ENCODE data around the gene REN. TPM values are rescaled to one million over a fixed set of nuclear protein-coding genes. Genes with fewer than 3 reads are reported as not detected.

The REN gene
- total and polyA plus RNA-seq, 2 of the 13 experiments (the other 11 are each of a cell fraction or from before 2014, with no cell fraction given), result not detected

GRCh38 chr1:204149107-204149506, 17.0 kb downstream of the REN start:
- Histone ChIP-seq H3K4me1 (ENCODE audit: insufficient read depth, low read length) (peaks cover 72% of the 10 kb centered on the region), H2AFZ (ENCODE audit: low read length) (no peak overlapping the region), H3K4me3 (replicated peaks in 1 of 3; ENCODE audit: insufficient read depth in 1 of 3, low read depth in 2 of 3, low read length in 3 of 3) (no peak overlapping the region), H3K27me3 (ENCODE audit: control insufficient read depth in 1 of 2, insufficient read depth in 2 of 2, low read length in 2 of 2) (no peaks in the 10 kb centered on the region; a peak in 1 of 5 replicates), H3K27ac (ENCODE audit: extremely low read length, insufficient read depth, low read length) (no peak overlapping the region), H3K9ac (ENCODE audit: insufficient read depth, low read depth, low read length) (no peak overlapping the region), H3K36me3 (replicated peaks in 1 of 2; ENCODE audit: control insufficient read depth in 1 of 2, insufficient read depth in 2 of 2, low read length in 2 of 2) (no peaks in the 10 kb centered on the region), H4K20me1 (ENCODE audit: insufficient read depth, low read length) (no peaks in the 10 kb centered on the region), H3K9me3 (ENCODE audit: low read length) (no peaks in the 10 kb centered on the region), H3K79me2 (ENCODE audit: insufficient read depth, low read length) (no peaks in the 10 kb centered on the region), H3K4me2 (ENCODE audit: low read depth, low read length) (no peak overlapping the region)
- FAIRE-seq (no peak), DNase-seq (ENCODE audit: low spot score) (no peak), ATAC-seq (no peak)
- POLR2A ChIA-PET, result no interaction called here
- 95% methylated on average over 2 of the region's 2 CpGs for WGBS (ENCODE audit: low lambda C conversion rate)
- TF ChIP-seq, protein P1, sequence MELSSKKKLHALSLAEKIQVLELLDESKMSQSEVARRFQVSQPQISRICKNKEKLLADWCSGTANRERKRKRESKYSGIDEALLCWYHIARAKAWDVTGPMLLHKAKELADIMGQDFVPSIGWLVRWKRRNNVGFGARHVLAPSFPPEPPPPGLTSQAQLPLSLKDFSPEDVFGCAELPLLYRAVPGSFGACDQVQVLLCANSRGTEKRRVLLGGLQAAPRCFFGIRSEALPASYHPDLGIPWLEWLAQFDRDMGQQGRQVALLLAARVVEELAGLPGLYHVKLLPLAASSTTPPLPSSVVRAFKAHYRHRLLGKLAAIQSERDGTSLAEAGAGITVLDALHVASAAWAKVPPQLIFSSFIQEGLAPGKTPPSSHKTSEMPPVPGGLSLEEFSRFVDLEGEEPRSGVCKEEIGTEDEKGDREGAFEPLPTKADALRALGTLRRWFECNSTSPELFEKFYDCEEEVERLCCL (CRISPR knock-in tag; IDR thresholded peaks at IDR 0.05; ENCODE audit: borderline replicate concordance), result no peak
- TF ChIP-seq, protein P2, sequence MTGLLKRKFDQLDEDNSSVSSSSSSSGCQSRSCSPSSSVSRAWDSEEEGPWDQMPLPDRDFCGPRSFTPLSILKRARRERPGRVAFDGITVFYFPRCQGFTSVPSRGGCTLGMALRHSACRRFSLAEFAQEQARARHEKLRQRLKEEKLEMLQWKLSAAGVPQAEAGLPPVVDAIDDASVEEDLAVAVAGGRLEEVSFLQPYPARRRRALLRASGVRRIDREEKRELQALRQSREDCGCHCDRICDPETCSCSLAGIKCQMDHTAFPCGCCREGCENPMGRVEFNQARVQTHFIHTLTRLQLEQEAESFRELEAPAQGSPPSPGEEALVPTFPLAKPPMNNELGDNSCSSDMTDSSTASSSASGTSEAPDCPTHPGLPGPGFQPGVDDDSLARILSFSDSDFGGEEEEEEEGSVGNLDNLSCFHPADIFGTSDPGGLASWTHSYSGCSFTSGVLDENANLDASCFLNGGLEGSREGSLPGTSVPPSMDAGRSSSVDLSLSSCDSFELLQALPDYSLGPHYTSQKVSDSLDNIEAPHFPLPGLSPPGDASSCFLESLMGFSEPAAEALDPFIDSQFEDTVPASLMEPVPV (CRISPR knock-in tag; IDR thresholded peaks at IDR 0.05), result no peak
- TF ChIP-seq SNAI1 (CRISPR knock-in tag; IDR thresholded peaks at IDR 0.05; ENCODE audit: borderline replicate concordance) (no peak), FOXC1 (CRISPR knock-in tag; IDR thresholded peaks at IDR 0.05; ENCODE audit: borderline replicate concordance) (no peak), ZBTB38 (CRISPR knock-in tag; IDR thresholded peaks at IDR 0.05) (no peak), KLF12 (CRISPR knock-in tag; IDR thresholded peaks at IDR 0.05; ENCODE audit: borderline replicate concordance) (no peak), ZNF75D (CRISPR knock-in tag; IDR thresholded peaks at IDR 0.05; ENCODE audit: borderline replicate concordance) (no peak), ZNF616 (CRISPR knock-in tag; IDR thresholded peaks at IDR 0.05; ENCODE audit: low read depth) (no peak), PITX1 (CRISPR knock-in tag; IDR thresholded peaks at IDR 0.05) (no peak), RARG (CRISPR knock-in tag; IDR thresholded peaks at IDR 0.05; ENCODE audit: low read depth) (no peak), ZNF777 (CRISPR knock-in tag; IDR thresholded peaks at IDR 0.05) (no peak)
- TF ChIP-seq, protein P3, sequence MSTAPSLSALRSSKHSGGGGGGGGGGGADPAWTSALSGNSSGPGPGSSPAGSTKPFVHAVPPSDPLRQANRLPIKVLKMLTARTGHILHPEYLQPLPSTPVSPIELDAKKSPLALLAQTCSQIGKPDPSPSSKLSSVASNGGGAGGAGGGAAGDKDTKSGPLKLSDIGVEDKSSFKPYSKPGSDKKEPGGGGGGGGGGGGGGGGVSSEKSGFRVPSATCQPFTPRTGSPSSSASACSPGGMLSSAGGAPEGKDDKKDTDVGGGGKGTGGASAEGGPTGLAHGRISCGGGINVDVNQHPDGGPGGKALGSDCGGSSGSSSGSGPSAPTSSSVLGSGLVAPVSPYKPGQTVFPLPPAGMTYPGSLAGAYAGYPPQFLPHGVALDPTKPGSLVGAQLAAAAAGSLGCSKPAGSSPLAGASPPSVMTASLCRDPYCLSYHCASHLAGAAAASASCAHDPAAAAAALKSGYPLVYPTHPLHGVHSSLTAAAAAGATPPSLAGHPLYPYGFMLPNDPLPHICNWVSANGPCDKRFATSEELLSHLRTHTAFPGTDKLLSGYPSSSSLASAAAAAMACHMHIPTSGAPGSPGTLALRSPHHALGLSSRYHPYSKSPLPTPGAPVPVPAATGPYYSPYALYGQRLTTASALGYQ (CRISPR knock-in tag; IDR thresholded peaks at IDR 0.05), result no peak
- TF ChIP-seq, protein P4, sequence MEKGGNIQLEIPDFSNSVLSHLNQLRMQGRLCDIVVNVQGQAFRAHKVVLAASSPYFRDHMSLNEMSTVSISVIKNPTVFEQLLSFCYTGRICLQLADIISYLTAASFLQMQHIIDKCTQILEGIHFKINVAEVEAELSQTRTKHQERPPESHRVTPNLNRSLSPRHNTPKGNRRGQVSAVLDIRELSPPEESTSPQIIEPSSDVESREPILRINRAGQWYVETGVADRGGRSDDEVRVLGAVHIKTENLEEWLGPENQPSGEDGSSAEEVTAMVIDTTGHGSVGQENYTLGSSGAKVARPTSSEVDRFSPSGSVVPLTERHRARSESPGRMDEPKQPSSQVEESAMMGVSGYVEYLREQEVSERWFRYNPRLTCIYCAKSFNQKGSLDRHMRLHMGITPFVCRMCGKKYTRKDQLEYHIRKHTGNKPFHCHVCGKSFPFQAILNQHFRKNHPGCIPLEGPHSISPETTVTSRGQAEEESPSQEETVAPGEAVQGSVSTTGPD (CRISPR knock-in tag; IDR thresholded peaks at IDR 0.05), result no peak
- TF ChIP-seq, protein P5, sequence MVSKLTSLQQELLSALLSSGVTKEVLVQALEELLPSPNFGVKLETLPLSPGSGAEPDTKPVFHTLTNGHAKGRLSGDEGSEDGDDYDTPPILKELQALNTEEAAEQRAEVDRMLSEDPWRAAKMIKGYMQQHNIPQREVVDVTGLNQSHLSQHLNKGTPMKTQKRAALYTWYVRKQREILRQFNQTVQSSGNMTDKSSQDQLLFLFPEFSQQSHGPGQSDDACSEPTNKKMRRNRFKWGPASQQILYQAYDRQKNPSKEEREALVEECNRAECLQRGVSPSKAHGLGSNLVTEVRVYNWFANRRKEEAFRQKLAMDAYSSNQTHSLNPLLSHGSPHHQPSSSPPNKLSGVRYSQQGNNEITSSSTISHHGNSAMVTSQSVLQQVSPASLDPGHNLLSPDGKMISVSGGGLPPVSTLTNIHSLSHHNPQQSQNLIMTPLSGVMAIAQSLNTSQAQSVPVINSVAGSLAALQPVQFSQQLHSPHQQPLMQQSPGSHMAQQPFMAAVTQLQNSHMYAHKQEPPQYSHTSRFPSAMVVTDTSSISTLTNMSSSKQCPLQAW (CRISPR knock-in tag; IDR thresholded peaks at IDR 0.05), result no peak
- CTCF ChIA-PET (ENCODE audit: low intra/inter-chr PET ratio, low total read pairs), result no interaction called here
- no TSS peak for BruUV-seq (replicated peaks)
- intact Hi-C loops (cut with micrococcal nuclease; ENCODE audit: unreplicated experiment), result loop anchor here (10.0 kb wide), 1 partner anchor 356 kb away; no protein-coding TSS in a partner anchor
- in situ Hi-C loops (cut with HindIII; ENCODE audit: extremely low pct_ligation_motif_present, low pct_unique_long_range_greater_than_20kb), result no loop called here

Data from HepG2 (cell line).